GM12875 (cell line): ENCODE results near the gene HNRNPM.

ENCODE experiments used
- H3K4me3 ChIP-seq: one replicate; pipeline ENCODE4 v1.5.1; 2011; ENCODE audit warnings: low read depth, low read length, control low read depth
- TF ChIP-seq, protein P1 (sequence below): IDR thresholded peaks from 2 replicates; pipeline ENCODE4 v1.5.1; 2011; ENCODE audit warnings: low read depth, mild to moderate bottlenecking, control low read depth, inconsistent platforms, low read length, moderate library complexity, borderline replicate concordance; ENCODE audit not compliant: insufficient read depth

The HNRNPM gene

DNA sequence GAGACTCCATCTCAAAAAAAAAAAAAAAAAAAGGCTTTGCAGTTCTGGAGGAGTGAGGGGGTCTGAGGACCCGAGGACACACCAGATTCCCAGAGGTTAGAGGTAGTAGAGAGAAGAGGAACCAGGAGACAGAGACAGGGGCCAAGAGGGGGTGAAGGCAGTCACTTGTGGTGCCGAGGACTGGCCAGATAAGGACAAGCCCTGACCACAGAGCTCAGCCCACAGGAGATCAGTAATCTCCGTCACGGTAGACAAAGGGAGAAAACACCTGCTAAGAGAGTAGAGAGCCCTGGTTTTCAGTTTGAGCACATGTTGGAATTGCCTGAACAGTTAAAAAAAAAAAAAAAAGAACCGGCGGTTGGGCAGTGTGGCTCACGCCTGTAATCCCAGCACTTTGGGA is 59.4 kb downstream of the HNRNPM start:
- H3K4me3 ChIP-seq: no peak overlapping the region
- TF ChIP-seq, protein P1, sequence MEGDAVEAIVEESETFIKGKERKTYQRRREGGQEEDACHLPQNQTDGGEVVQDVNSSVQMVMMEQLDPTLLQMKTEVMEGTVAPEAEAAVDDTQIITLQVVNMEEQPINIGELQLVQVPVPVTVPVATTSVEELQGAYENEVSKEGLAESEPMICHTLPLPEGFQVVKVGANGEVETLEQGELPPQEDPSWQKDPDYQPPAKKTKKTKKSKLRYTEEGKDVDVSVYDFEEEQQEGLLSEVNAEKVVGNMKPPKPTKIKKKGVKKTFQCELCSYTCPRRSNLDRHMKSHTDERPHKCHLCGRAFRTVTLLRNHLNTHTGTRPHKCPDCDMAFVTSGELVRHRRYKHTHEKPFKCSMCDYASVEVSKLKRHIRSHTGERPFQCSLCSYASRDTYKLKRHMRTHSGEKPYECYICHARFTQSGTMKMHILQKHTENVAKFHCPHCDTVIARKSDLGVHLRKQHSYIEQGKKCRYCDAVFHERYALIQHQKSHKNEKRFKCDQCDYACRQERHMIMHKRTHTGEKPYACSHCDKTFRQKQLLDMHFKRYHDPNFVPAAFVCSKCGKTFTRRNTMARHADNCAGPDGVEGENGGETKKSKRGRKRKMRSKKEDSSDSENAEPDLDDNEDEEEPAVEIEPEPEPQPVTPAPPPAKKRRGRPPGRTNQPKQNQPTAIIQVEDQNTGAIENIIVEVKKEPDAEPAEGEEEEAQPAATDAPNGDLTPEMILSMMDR: no peak

DNA sequence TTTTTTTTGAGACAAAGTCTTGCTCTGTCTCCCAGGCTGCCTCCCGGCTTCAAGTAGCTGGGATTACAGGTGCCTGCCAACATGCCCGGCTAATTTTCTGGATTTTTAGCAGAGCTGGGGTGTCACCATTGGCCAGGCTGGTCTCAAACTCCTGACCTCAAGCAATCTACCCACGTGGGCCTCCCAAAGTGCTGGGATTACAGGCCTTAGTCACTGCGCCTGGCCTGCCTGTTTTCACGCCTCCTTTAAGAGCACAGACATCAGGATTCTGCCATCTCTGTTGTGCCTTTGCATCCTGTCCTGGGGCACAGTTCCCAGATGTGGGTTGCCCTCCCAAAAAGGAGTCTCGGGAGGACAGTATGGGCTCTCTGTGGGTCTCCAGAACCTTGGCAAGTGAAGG is 60.1 kb downstream of the HNRNPM start:
- H3K4me3 ChIP-seq: no peak overlapping the region
- TF ChIP-seq, protein P1: no peak

DNA sequence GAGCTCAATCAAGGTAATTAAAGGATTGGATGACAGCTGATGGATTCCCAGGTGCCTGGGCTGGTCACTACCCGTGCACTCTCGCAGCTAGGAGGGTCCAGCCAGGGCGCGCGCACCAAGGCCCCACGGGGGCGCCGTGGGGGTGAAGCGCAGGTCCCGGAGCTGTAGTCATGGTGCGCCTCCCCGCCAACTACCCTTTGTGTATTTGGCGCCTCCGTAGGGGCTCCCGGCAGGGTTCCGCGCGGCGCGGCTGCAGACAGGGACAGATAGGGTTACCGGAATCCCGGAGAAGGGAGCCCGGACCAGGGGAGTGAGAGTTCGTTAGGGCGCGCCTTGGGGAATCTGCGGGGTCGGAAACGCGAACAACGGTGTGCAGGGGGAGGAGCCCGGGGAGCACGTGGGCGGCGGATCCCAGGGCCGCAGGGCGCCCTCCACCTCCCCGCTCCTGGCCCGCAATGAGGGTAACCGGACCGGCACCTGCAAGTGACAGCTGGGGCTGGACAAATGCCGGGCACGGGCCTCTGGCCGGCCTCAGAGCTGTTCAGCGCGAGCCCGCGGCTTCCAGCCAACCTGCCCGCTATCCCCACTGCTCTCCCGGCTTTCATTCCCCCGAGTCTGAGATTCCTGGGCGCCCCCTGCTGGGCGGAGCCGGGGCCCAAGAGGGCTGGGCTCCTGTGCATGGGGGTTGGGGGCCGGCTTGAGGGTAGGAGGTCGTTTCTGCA is 61.1 kb downstream of the HNRNPM start:
- TF ChIP-seq, protein P1: peak; percentile 83
- H3K4me3 ChIP-seq: peak overlapping the region; percentile 67

DNA sequence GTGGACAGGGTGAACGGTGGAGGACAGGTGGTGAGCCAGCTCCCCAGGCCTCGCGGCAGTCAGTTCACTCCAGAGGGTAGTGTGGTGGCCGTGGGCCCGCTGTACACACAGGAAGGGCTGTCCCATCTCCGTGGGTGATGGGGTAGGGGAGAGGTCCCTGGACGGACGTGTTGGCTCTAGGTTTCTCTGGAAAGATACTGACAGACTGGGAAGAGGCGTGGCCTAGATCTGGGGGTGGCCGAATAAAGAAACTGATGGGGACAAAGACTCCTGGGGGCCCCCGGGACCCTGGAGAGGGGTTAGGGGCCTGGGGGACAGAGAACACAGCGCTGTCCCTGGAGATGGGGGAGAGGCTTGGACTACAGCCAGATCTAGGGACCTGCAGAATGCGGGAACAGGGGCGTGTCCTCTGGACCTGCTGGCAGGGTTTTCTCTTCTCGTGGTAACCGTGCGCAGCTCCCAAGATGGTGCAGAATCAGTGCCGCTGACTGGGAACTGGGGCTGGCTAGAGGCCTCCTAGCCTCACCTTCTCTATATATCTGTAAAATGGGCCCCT is 61.7 kb downstream of the HNRNPM start:
- no peak overlapping the region for H3K4me3 ChIP-seq
- TF ChIP-seq, protein P1: no peak

DNA sequence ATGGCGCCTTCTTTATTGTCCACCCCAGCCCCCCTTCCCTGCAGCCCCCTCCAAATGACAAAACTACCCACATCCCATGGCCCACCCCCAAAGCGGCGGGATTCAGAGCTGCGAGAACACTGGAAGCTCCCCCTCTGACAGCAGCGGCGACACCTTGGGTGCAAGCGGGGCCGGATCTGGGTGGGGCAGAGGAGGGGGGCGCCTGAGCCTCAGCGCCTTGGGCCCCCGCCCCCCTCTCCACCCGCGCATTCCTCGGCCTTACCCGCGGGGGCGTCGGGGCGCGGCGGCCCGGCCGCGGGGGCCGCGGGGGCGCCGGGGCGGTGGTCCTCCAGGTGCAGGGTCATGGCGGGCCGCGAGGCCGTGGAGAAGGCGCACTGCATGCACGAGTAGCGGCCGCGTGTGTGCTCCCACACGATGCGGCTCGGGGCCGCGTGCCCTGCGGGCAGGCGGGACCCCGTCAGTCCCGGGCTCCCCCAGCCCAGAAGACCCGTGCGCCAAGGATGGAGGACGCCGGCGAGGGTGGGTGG is 65.9 kb downstream of the HNRNPM start:
- TF ChIP-seq, protein P1: no peak
- H3K4me3 ChIP-seq: no peak overlapping the region

DNA sequence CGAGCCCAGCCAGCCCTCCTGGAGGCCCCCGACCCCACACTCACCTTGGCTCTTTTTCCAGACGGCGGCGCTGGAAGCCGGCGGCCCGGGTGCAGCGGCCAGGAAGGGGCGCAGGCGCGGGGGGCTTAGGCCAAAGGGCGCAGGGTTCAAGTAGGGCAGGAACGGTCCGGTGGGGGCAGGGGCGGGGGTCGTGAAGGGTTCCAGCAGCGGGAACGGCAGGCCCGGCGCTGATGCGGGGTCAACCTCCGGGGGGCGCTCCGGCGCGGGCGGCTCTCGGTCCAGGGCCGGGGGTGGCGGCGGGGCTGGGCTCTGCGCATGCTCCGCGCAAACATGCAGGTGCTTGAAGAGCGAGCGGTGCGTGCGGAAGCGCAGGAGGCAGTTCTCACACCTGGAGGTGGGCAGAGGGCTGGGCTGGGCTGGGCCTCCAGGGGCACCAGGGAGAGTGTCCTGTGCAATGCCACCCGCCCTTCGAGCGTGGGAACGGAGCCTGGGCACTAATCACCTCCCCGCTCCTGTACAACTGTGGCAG is 66.9 kb downstream of the HNRNPM start:
- H3K4me3 ChIP-seq: no peak overlapping the region
- TF ChIP-seq, protein P1: peak; percentile 12; the same call in 1 of the 2 replicates
